ENCODE measurements around the gene ESPN. TPM values are rescaled to one million over a fixed set of nuclear protein-coding genes. Genes with fewer than 3 reads are reported as not detected.

The ESPN gene
- total RNA-seq, 1 donor from 2014 or later: 1.6 TPM

DNA sequence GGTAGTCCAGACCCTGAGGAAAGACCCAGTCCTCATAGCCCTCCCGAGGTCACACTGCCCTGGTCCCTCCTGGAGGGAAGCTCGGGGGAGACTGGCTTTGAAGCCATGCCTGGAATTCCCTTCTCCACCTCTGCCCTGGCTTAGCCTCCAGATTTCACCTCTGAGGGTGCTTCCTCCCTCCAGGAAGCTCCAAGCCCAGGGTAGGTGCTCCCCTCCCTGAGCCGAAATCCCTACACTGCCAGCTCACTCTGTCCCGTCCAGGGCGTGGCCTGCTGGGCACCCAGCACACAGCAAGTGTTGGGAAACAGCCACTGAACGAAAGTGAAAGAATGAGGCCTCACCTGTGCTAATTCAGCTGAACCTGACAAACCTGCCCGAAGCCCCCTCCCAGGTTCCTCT, 47.4 kb downstream of the ESPN start:
- no peak for DNase-seq (ENCODE audit: low spot score in 2 of 2, unreplicated experiment in 2 of 2)
- Mint-ChIP-seq H3K27me3 (ENCODE audit: low read depth) (no peaks in the 10 kb centered on the region), H3K4me1 (no peaks in the 10 kb centered on the region), H3K36me3 (peaks cover 13% of the 10 kb centered on the region), H3K9me3 (no peaks in the 10 kb centered on the region), H3K27ac (no peak overlapping the region), H3K4me3 (no peak overlapping the region)
- TF ChIP-seq, protein P1, sequence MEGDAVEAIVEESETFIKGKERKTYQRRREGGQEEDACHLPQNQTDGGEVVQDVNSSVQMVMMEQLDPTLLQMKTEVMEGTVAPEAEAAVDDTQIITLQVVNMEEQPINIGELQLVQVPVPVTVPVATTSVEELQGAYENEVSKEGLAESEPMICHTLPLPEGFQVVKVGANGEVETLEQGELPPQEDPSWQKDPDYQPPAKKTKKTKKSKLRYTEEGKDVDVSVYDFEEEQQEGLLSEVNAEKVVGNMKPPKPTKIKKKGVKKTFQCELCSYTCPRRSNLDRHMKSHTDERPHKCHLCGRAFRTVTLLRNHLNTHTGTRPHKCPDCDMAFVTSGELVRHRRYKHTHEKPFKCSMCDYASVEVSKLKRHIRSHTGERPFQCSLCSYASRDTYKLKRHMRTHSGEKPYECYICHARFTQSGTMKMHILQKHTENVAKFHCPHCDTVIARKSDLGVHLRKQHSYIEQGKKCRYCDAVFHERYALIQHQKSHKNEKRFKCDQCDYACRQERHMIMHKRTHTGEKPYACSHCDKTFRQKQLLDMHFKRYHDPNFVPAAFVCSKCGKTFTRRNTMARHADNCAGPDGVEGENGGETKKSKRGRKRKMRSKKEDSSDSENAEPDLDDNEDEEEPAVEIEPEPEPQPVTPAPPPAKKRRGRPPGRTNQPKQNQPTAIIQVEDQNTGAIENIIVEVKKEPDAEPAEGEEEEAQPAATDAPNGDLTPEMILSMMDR (IDR thresholded peaks at IDR 0.05; ENCODE audit: unreplicated experiment): no peak

DNA sequence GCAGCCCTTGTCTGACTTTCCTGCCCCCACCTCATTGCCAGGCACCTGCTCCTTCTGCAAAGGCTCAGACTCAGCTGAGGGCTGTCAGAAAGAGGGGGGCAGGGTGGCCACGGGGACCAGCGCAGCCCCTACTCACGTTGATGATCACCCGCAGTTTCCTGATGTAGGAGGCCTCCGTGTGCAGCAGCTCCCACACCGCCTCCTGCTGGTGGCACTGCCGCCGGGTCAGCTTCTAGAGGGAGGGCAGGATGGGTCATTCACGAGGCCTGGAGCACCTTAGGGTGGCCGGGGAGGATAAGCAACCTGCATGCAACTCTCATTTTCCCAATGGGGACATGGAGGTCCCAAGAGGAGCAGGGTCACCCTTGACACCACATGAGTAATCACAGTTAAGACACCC, 47.8 kb downstream of the ESPN start:
- no peaks in the 10 kb centered on the region for H3K4me1 Mint-ChIP-seq
- H3K4me3 Mint-ChIP-seq: no peak overlapping the region

DNA sequence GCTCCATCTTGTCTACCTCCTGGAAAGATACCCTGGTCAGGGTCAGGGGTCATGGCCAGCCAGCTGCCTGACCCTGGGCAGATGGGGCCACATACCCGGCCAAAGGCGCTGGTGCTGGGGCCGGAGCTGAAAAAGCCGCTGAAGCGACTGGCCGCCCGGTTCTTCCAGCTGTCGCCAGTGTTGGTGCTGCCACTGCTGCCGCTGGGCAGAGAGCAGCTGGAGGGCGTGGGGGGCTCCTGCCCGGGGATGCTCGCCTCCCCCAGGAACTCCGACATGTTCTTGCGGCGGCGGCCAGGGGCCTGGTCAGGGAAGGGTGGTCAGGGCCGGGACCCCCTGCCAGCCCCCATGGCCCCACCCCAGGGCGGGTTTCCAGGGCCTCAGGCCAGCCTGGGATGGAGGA, 48.6 kb downstream of the ESPN start:
- no peak overlapping the region for H3K27ac Mint-ChIP-seq
- H3K36me3 Mint-ChIP-seq: peaks cover 11% of the 10 kb centered on the region
- no peaks in the 10 kb centered on the region for H3K27me3 Mint-ChIP-seq (ENCODE audit: low read depth)
- H3K4me3 Mint-ChIP-seq: no peak overlapping the region
- TF ChIP-seq, protein P1 (IDR thresholded peaks at IDR 0.05; ENCODE audit: unreplicated experiment): no peak
- H3K4me1 Mint-ChIP-seq: no peaks in the 10 kb centered on the region
- H3K9me3 Mint-ChIP-seq: no peaks in the 10 kb centered on the region
- no peak for DNase-seq (ENCODE audit: low spot score in 2 of 2, unreplicated experiment in 2 of 2)

More for the DNA sequence above, 47.8 kb downstream of the ESPN start:
- Mint-ChIP-seq H3K36me3 (peaks cover 14% of the 10 kb centered on the region), H3K27ac (no peak overlapping the region), H3K9me3 (no peaks in the 10 kb centered on the region), H3K27me3 (ENCODE audit: low read depth) (no peaks in the 10 kb centered on the region)
- TF ChIP-seq, protein P1 (IDR thresholded peaks at IDR 0.05; ENCODE audit: unreplicated experiment): no peak
- no peak for DNase-seq (ENCODE audit: low spot score in 2 of 2, unreplicated experiment in 2 of 2)

DNA sequence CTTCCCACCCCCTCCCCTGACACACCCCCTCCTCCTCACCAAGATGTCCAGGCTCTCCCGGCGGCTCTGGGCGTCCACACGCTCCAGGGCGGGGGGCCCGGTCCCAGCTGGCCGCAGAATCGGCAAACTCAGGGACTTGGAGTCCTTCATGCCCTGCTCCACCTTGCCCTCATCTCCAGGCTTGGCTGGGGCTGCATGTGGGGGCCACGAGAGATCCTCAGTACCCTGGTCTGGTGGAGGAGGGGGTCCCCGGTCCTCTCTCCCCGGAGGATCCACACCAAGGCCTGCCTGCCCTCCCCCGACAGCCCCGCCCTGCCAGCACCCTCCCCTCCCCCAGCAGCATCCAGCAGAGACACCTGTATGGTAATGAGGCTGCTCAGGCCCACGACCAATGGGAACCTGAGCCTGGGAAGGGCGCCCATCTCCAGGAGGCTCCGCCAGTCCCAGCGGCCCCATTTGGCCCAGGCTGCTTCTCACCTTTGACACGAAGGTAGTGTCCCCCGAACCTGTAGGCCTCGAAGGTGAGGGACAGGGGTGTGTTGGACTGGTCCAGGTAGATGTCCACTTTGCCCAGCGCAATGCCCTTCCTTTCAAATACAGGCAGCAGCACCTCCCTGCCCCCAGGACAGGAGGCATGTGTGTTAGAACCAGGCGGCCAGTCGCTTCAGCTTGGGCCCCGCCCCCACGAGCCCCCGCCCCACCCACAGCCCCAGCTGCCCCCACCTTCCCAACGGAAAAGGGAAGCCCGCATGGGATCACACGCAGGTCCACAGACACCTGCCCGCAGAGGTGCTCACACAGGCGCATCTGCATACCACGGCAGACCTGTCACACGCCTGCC, 49.6 kb downstream of the ESPN start:
- Mint-ChIP-seq H3K27me3 (ENCODE audit: low read depth) (no peaks in the 10 kb centered on the region), H3K4me3 (no peak overlapping the region), H3K27ac (no peak overlapping the region), H3K4me1 (no peaks in the 10 kb centered on the region), H3K36me3 (peaks cover 11% of the 10 kb centered on the region), H3K9me3 (no peaks in the 10 kb centered on the region)
- DNase-seq (ENCODE audit: low spot score in 2 of 2, unreplicated experiment in 2 of 2): no peak
- TF ChIP-seq, protein P1 (IDR thresholded peaks at IDR 0.05; ENCODE audit: unreplicated experiment): no peak

DNA sequence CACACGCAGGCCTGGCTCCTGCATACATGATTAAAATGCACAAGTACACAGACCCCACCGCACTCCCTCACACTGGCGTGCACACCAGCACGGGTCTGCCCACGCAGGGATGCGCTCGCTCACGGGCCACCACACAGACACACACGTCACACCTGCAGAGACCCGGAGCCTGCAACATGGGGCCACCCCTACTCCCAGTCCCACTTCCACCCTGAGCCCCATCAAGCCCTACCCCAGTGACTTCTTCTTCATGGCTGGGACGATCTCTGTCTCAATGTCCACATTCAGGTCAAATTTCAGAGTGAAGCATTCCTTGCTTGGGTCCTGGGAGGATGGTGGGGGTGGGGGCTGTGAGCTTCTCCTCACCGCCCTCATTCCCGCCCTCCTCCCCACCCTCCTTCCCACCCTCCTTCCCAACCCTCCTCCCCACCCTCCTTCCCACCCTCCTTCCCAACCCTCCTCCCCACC, 50.3 kb downstream of the ESPN start:
- DNase-seq (ENCODE audit: low spot score in 2 of 2, unreplicated experiment in 2 of 2): no peak
- no peaks in the 10 kb centered on the region for H3K4me1 Mint-ChIP-seq
- H3K27ac Mint-ChIP-seq: no peak overlapping the region
- no peak overlapping the region for H3K4me3 Mint-ChIP-seq
- H3K9me3 Mint-ChIP-seq: no peaks in the 10 kb centered on the region
- TF ChIP-seq, protein P1 (IDR thresholded peaks at IDR 0.05; ENCODE audit: unreplicated experiment): no peak
- peaks cover 10% of the 10 kb centered on the region for H3K36me3 Mint-ChIP-seq
- H3K27me3 Mint-ChIP-seq (ENCODE audit: low read depth): no peaks in the 10 kb centered on the region

Measured in mesothelial cell of epicardium (in vitro differentiated cells).